ENCODE results near the gene ZFAND6.

DNA sequence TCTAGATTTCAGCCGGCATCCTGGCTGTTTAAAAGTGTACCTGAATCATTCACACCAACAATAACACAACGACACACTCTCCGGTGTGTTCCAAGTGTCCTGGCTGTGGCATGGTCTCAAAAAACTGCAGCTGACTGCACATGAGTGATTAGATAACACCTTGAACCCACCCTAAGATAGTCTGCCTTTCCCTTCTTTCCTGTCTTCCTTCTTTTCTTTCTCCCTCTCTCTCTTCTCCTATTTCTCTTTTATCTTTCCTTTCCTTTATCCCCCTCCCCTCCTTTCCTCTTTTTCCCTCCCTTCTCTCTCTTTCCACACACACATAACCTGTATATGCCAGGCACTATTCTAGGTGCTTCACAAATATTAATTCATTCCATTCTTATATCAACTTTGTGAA is 92.1 kb downstream of the ZFAND6 start:
- TF ChIP-seq LARP7 (IDR thresholded peaks at IDR 0.05) (no peak), NFYB (IDR thresholded peaks at IDR 0.05; ENCODE audit: insufficient read depth, low read depth, low read length) (no peak), ASH2L (IDR thresholded peaks at IDR 0.05; ENCODE audit: borderline replicate concordance, low read depth) (no peak), NR2C2 (IDR thresholded peaks at IDR 0.05; ENCODE audit: borderline replicate concordance, control insufficient read depth, insufficient read length, low read depth) (no peak), RAD21 (IDR thresholded peaks at IDR 0.05; ENCODE audit: insufficient read depth, low read depth, low read length) (no peak)
- TF ChIP-seq, protein P1, sequence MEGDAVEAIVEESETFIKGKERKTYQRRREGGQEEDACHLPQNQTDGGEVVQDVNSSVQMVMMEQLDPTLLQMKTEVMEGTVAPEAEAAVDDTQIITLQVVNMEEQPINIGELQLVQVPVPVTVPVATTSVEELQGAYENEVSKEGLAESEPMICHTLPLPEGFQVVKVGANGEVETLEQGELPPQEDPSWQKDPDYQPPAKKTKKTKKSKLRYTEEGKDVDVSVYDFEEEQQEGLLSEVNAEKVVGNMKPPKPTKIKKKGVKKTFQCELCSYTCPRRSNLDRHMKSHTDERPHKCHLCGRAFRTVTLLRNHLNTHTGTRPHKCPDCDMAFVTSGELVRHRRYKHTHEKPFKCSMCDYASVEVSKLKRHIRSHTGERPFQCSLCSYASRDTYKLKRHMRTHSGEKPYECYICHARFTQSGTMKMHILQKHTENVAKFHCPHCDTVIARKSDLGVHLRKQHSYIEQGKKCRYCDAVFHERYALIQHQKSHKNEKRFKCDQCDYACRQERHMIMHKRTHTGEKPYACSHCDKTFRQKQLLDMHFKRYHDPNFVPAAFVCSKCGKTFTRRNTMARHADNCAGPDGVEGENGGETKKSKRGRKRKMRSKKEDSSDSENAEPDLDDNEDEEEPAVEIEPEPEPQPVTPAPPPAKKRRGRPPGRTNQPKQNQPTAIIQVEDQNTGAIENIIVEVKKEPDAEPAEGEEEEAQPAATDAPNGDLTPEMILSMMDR (IDR thresholded peaks at IDR 0.05 in 2 of 3, conservative IDR thresholded peaks at IDR 0.05 in 1 of 3; ENCODE audit: control insufficient read depth in 2 of 3, extremely low read depth in 1 of 3, insufficient read depth in 1 of 3, low read depth in 3 of 3, low read length in 3 of 3): no peak
- TF ChIP-seq, protein P2, sequence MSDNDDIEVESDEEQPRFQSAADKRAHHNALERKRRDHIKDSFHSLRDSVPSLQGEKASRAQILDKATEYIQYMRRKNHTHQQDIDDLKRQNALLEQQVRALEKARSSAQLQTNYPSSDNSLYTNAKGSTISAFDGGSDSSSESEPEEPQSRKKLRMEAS (IDR thresholded peaks at IDR 0.05; ENCODE audit: low read depth, low read length): no peak
- TF ChIP-seq, protein P3, sequence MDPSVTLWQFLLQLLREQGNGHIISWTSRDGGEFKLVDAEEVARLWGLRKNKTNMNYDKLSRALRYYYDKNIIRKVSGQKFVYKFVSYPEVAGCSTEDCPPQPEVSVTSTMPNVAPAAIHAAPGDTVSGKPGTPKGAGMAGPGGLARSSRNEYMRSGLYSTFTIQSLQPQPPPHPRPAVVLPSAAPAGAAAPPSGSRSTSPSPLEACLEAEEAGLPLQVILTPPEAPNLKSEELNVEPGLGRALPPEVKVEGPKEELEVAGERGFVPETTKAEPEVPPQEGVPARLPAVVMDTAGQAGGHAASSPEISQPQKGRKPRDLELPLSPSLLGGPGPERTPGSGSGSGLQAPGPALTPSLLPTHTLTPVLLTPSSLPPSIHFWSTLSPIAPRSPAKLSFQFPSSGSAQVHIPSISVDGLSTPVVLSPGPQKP (IDR thresholded peaks at IDR 0.05; ENCODE audit: low read depth, low read length): no peak

Measured in GM12878 (cell line).